ENCODE data around the gene ENPP6. TPM values are rescaled to one million over a fixed set of nuclear protein-coding genes. Genes with fewer than 3 reads are reported as not detected.
"Not testable (repeated sequence)": the region's sequence is repeated elsewhere in the genome, so short reads cannot be mapped to it uniquely, and the experiment has no call there.

Gene ENPP6
- total RNA-seq, 6 experiments from 2014 or later, result not detected

DNA sequence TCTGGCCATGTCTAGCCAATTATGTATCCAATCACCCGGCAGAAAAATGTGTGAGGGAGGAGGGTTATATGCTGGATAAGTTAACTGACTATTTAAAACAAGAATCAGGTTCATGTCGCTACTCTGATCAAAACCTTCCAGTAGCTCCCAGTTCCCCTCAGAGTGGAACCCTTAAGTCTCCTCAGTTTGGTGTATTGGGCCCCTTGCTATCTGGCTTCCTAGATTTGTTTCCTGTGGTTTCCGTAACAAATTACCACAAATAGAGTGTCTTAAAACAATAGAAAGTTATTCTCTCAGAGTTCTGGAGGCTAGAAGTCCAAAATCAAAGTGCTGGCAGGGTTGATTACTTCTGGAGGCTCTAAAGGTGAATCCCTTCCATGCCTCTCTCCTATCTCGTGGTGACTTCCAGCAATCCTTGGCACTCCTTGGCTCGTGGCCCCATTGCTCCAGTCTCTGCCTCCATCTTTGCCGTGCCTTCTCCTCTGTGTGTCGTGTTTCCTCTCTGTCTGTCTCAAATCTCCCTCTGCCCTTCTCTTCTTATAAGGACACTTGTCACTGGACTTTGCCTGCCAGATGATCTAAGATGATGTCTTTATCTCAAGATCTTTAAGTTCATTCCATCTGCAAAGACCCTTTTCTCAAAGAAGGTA lies 10.5 kb upstream of the ENPP6 start:
- Mint-ChIP-seq H3K4me3 (no peak overlapping the region), H3K9me3 (no peaks in the 10 kb centered on the region), H3K4me1 (ENCODE audit: low read depth) (no peaks in the 10 kb centered on the region), H3K27me3 (ENCODE audit: insufficient read depth) (peaks cover 13% of the 10 kb centered on the region), H3K36me3 (ENCODE audit: low read depth) (no peaks in the 10 kb centered on the region), H3K27ac (no peak overlapping the region)
- TF ChIP-seq, protein P1, sequence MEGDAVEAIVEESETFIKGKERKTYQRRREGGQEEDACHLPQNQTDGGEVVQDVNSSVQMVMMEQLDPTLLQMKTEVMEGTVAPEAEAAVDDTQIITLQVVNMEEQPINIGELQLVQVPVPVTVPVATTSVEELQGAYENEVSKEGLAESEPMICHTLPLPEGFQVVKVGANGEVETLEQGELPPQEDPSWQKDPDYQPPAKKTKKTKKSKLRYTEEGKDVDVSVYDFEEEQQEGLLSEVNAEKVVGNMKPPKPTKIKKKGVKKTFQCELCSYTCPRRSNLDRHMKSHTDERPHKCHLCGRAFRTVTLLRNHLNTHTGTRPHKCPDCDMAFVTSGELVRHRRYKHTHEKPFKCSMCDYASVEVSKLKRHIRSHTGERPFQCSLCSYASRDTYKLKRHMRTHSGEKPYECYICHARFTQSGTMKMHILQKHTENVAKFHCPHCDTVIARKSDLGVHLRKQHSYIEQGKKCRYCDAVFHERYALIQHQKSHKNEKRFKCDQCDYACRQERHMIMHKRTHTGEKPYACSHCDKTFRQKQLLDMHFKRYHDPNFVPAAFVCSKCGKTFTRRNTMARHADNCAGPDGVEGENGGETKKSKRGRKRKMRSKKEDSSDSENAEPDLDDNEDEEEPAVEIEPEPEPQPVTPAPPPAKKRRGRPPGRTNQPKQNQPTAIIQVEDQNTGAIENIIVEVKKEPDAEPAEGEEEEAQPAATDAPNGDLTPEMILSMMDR (IDR thresholded peaks at IDR 0.05), result no peak
- DNase-seq, result no peak

- TF ChIP-seq, protein P1 (IDR thresholded peaks at IDR 0.05), result no peak
- Mint-ChIP-seq H3K9me3 (no peaks in the 10 kb centered on the region), H3K4me1 (ENCODE audit: low read depth) (no peaks in the 10 kb centered on the region), H3K27ac (no peak overlapping the region), H3K4me3 (no peak overlapping the region), H3K36me3 (ENCODE audit: low read depth) (no peaks in the 10 kb centered on the region), H3K27me3 (ENCODE audit: insufficient read depth) (no peaks in the 10 kb centered on the region; the same call in 1 of the 2 replicates)
- DNase-seq, result no peak
These were observed 1.2 kb downstream of the ENPP6 start for GRCh38 chr4:184216515-184216914.

- no peaks in the 10 kb centered on the region for H3K4me1 Mint-ChIP-seq (ENCODE audit: low read depth)
- TF ChIP-seq, protein P1 (IDR thresholded peaks at IDR 0.05), result no peak
- no peak overlapping the region for H3K27ac Mint-ChIP-seq
- no peaks in the 10 kb centered on the region for H3K9me3 Mint-ChIP-seq
- no peaks in the 10 kb centered on the region; the same call in 1 of the 2 replicates for H3K27me3 Mint-ChIP-seq (ENCODE audit: insufficient read depth)
- no peak for DNase-seq
- H3K36me3 Mint-ChIP-seq (ENCODE audit: low read depth), result no peaks in the 10 kb centered on the region
- no peak overlapping the region for H3K4me3 Mint-ChIP-seq
These were observed 1.9 kb downstream of the ENPP6 start for GRCh38 chr4:184215709-184216328.

DNA sequence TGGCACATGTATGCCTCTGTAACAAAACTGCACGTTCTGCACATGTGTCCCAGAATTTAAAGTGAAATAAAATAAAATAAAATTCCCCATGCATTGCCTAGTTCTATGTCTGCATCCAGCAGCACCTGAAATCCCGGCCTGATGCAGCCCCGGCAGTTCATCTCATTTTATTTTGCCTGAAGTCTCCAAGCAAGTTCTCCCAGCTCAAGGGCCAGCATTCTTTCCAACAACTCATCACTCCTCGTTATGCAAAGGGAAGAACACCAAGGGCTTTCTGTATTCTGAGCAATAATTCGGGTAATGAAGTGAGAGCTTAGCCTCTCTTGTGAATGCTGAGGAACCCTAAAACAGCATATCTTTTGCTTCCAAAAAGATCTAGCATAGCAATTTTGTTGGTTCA lies 2.7 kb downstream of the ENPP6 start:
- Mint-ChIP-seq H3K36me3 (ENCODE audit: low read depth) (no peaks in the 10 kb centered on the region), H3K27ac (no peak overlapping the region), H3K4me3 (no peak overlapping the region), H3K27me3 (ENCODE audit: insufficient read depth) (no peaks in the 10 kb centered on the region; the same call in 1 of the 2 replicates), H3K4me1 (ENCODE audit: low read depth) (no peaks in the 10 kb centered on the region), H3K9me3 (no peaks in the 10 kb centered on the region)
- TF ChIP-seq, protein P1 (IDR thresholded peaks at IDR 0.05), result no peak
- DNase-seq, result no peak

DNA sequence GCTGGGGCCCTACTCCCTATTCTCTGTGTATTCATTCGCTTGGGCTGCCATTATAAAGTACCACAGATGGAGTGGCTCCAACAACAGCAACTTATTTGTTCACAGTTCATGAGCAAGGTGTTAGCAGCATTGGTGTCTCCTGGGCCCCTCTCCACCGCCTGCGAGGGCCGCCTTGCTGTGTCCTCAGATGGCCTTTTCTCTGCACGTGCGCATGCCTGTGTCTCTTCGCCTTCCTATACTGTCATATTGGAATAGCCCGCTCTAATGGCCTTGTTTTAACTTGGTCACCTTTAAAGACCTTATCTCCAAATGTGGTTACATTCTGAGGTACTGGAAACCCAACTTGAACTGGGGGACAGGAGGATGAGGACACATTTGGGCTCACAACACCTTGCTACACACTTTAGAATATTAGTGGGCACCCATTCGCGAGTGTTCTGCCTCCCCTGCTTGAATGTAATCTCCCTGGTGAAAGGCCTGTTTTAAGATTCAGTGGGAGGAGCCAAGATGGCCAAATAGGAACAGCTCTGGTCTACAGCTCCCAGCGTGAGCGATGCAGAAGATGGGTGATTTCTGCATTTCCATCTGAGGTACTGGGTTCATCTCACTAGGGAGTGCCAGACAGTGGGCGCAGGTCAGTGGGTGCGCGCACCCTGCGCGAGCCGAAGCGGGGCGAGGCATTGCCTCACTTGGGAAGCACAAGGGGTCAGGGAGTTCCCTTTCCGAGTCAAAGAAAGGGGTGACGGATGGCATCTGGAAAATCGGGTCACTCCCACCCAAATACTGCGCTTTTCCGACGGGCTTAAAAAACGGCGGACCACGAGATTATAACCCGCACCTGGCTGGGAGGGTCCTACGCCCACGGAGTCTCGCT lies 9.7 kb downstream of the ENPP6 start:
- H3K4me3 Mint-ChIP-seq; H3K27ac Mint-ChIP-seq; H3K27me3 Mint-ChIP-seq (ENCODE audit: insufficient read depth); H3K36me3 Mint-ChIP-seq (ENCODE audit: low read depth); H3K9me3 Mint-ChIP-seq; H3K4me1 Mint-ChIP-seq (ENCODE audit: low read depth); DNase-seq: not testable (repeated sequence)
